ENCODE measurements around the gene PCDHGB4.
"Not testable (repeated sequence)": the region's sequence is repeated elsewhere in the genome, so short reads cannot be mapped to it uniquely, and the experiment has no call there.

The PCDHGB4 gene

DNA sequence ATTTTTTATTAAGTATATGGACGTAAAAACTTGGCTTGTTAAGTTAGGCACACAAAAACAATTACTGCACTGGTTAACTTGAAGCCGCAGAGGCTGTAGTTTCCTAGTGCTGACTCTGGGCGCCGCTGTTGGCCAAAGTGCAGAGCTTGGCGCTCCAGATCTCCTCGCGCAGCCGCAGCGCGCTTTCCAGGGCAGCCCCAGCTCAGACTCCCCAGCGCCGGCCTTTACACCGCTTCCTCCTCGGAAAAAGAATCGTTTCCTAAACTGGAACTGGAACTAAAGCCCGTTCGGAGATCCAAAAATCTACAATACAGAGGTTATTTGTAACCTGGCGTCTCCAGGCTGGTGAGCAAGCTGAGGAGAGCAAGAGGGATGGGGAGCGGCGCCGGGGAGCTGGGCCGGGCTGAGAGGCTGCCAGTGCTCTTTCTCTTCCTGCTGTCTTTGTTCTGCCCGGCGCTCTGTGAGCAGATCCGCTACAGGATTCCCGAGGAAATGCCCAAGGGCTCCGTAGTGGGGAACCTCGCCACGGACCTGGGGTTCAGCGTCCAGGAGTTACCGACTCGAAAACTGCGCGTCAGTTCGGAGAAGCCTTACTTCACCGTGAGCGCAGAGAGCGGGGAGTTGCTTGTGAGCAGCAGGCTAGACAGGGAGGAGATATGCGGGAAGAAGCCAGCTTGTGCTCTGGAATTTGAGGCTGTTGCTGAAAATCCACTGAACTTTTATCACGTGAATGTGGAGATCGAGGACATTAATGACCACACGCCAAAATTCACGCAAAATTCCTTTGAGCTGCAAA is 10.5 kb downstream of the PCDHGB4 start, which contains the start of gene PCDHGB5:
TSS of gene PCDHGB5 (plus strand) at position 192 of the 796 bp plus-strand sequence. CDS start at position 373, 181 bp downstream.
- not testable (repeated sequence) for H3K4me1 ChIP-seq; H3K36me3 ChIP-seq (ENCODE audit: control insufficient read depth, insufficient read depth, low read length); H3K9me3 ChIP-seq (ENCODE audit: control insufficient read depth, low read length); H2AFZ ChIP-seq; H3K4me2 ChIP-seq (ENCODE audit: low read length); H3K79me2 ChIP-seq; H3K9ac ChIP-seq; H3K27me3 ChIP-seq (ENCODE audit: control insufficient read depth, insufficient read depth, low read length)
- TF ChIP-seq, protein P1, sequence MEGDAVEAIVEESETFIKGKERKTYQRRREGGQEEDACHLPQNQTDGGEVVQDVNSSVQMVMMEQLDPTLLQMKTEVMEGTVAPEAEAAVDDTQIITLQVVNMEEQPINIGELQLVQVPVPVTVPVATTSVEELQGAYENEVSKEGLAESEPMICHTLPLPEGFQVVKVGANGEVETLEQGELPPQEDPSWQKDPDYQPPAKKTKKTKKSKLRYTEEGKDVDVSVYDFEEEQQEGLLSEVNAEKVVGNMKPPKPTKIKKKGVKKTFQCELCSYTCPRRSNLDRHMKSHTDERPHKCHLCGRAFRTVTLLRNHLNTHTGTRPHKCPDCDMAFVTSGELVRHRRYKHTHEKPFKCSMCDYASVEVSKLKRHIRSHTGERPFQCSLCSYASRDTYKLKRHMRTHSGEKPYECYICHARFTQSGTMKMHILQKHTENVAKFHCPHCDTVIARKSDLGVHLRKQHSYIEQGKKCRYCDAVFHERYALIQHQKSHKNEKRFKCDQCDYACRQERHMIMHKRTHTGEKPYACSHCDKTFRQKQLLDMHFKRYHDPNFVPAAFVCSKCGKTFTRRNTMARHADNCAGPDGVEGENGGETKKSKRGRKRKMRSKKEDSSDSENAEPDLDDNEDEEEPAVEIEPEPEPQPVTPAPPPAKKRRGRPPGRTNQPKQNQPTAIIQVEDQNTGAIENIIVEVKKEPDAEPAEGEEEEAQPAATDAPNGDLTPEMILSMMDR (IDR thresholded peaks at IDR 0.05), result peak; percentile 44
- peak within 1 kb of the TSS; percentile 60 for H3K27ac ChIP-seq
- H3K4me3 ChIP-seq (ENCODE audit: low read depth, low read length), result peak within 1 kb of the TSS; percentile 41

DNA sequence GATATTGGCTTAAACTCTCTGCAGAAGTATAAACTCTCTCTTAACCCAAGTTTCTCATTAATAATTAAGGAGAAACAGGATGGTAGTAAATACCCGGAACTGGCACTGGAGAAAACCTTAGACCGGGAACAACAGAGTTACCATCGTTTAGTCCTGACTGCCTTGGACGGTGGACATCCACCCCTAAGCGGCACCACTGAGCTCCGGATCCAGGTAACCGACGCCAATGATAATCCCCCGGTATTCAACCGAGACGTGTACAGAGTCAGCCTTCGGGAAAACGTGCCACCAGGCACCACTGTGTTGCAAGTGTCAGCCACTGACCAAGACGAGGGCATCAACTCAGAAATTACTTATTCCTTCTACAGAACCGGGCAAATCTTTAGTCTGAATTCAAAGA is 11.1 kb downstream of the PCDHGB4 start:
- TF ChIP-seq, protein P1 (IDR thresholded peaks at IDR 0.05), result no peak
- no peaks in the 10 kb centered on the region for H3K27me3 ChIP-seq (ENCODE audit: control insufficient read depth, insufficient read depth, low read length)
- no peak overlapping the region for H3K4me2 ChIP-seq (ENCODE audit: low read length)
- H2AFZ ChIP-seq, result no peak overlapping the region
- H3K9me3 ChIP-seq (ENCODE audit: control insufficient read depth, low read length), result peaks cover 5% of the 10 kb centered on the region
- no peaks in the 10 kb centered on the region for H3K4me1 ChIP-seq
- no peak overlapping the region for H3K27ac ChIP-seq
- H3K9ac ChIP-seq, result no peak overlapping the region
- no peaks in the 10 kb centered on the region for H3K36me3 ChIP-seq (ENCODE audit: control insufficient read depth, insufficient read depth, low read length)
- H3K79me2 ChIP-seq, result no peaks in the 10 kb centered on the region
- H3K4me3 ChIP-seq (ENCODE audit: low read depth, low read length), result no peak overlapping the region

DNA sequence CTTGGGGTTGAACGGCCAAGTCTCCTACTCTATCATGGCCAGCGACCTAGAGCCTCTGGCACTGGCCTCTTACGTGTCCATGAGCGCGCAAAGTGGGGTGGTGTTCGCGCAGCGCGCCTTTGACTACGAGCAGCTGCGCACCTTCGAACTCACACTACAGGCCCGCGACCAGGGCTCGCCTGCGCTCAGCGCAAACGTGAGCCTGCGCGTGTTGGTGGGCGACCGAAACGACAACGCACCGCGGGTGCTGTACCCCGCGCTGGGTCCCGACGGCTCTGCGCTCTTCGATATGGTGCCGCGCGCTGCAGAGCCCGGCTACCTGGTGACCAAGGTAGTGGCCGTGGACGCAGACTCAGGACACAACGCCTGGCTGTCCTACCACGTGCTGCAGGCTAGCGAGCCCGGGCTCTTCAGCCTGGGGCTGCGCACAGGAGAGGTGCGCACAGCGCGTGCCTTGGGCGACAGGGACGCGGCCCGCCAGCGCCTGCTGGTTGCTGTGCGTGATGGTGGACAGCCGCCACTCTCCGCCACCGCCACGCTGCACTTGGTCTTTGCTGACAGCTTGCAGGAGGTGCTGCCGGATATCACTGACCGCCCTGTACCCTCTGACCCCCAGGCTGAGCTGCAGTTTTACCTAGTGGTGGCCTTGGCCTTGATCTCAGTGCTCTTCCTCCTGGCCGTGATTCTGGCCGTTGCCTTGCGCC is 12.2 kb downstream of the PCDHGB4 start:
- no peak overlapping the region for H3K4me3 ChIP-seq (ENCODE audit: low read depth, low read length)
- H2AFZ ChIP-seq, result no peak overlapping the region
- H3K27me3 ChIP-seq (ENCODE audit: control insufficient read depth, insufficient read depth, low read length), result no peaks in the 10 kb centered on the region
- no peak overlapping the region for H3K9ac ChIP-seq
- peaks cover 9% of the 10 kb centered on the region for H3K9me3 ChIP-seq (ENCODE audit: control insufficient read depth, low read length)
- H3K79me2 ChIP-seq, result no peaks in the 10 kb centered on the region
- TF ChIP-seq, protein P1 (IDR thresholded peaks at IDR 0.05), result no peak
- no peaks in the 10 kb centered on the region for H3K4me1 ChIP-seq
- H3K36me3 ChIP-seq (ENCODE audit: control insufficient read depth, insufficient read depth, low read length), result no peaks in the 10 kb centered on the region
- H3K4me2 ChIP-seq (ENCODE audit: low read length), result no peak overlapping the region
- no peak overlapping the region for H3K27ac ChIP-seq

DNA sequence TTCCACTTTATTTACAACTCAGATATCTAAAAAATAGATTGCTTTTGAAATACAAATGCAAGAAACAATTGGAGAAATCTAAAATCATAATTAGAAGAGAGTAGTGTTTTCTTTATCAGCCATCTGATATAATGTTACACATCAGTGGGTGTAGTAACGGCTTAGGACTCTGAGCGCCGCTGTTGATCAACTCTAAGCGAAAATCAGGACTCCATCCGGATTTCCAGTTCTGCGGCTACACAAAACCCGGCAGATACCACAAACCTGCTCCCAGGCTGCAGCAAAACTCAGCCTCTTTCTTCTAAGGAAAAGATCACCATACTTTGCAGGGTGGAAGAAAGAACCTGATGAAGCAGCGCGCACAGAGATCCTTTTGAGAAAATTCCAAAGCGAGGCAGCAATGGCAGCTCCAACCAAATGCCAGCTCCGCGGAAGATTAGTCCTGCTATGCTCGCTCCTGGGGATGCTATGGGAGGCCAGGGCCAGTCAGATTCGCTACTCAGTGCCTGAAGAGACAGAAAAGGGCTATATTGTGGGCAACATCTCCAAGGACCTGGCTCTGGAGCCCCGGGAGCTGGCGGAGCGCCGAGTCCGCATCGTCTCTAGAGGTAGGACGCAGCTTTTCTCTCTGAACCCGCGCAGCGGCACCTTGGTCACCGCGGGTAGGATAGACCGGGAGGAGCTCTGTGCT is 15.2 kb downstream of the PCDHGB4 start, which contains the start of gene PCDHGA9:
TSS of gene PCDHGA9 (plus strand) at position 226 of the 691 bp plus-strand sequence. CDS start at position 401, 175 bp downstream.
- H3K36me3 ChIP-seq (ENCODE audit: control insufficient read depth, insufficient read depth, low read length), result no peaks in the 10 kb centered on the region
- H3K27ac ChIP-seq, result no peak within 1 kb of the TSS
- H2AFZ ChIP-seq, result no peak within 1 kb of the TSS
- H3K4me2 ChIP-seq (ENCODE audit: low read length), result peak within 1 kb of the TSS; percentile 17
- TF ChIP-seq, protein P1 (IDR thresholded peaks at IDR 0.05), result no peak
- H3K4me1 ChIP-seq, result no peaks in the 10 kb centered on the region
- H3K27me3 ChIP-seq (ENCODE audit: control insufficient read depth, insufficient read depth, low read length), result no peaks in the 10 kb centered on the region
- peaks cover 9% of the 10 kb centered on the region for H3K9me3 ChIP-seq (ENCODE audit: control insufficient read depth, low read length)
- no peaks in the 10 kb centered on the region for H3K79me2 ChIP-seq
- H3K4me3 ChIP-seq (ENCODE audit: low read depth, low read length), result no peak within 1 kb of the TSS
- no peak within 1 kb of the TSS for H3K9ac ChIP-seq

Measured in parathyroid adenoma (tissue), 2 donors.